PFSK-1 (cell line): Measurements from ENCODE around the gene STRIP2.

Source experiments
- FOXP2 ChIP-seq: optimal IDR thresholded peaks from 2 replicates; pipeline ENCODE3; 2011; ENCODE audit warnings: borderline replicate concordance, control low read depth, inconsistent platforms; ENCODE audit not compliant: insufficient read depth; ENCODE audit errors: extremely low read length, extremely low read depth
- POLR2AphosphoS5 ChIP-seq: IDR thresholded peaks from 2 replicates; pipeline ENCODE4 v1.6.1; 2012; ENCODE audit warnings: low read depth, mild to moderate bottlenecking, control low read depth, low read length, moderate library complexity
- SIN3A ChIP-seq: IDR thresholded peaks from 2 replicates; pipeline ENCODE4 v1.6.1; 2012; ENCODE audit warnings: mild to moderate bottlenecking, low read length, moderate library complexity, borderline replicate concordance; ENCODE audit not compliant: insufficient read depth
- TAF1 ChIP-seq: IDR thresholded peaks from 2 replicates; pipeline ENCODE4 v1.6.1; 2012; ENCODE audit warnings: low read length, control low read depth, borderline replicate concordance; ENCODE audit not compliant: insufficient read depth
- TF ChIP-seq, protein P1 (sequence below), 2 experiments: IDR thresholded peaks; 2 replicates each; pipeline versions ENCODE4 v1.6.1 to v1.8.0; 2011 to 2012; ENCODE audit warnings: low read depth in 2 of 2, low read length in 2 of 2, control low read depth in 1 of 2, inconsistent platforms in 1 of 2, mild to moderate bottlenecking in 1 of 2, moderate library complexity in 1 of 2; ENCODE audit not compliant: insufficient read depth in 1 of 2

DNA sequence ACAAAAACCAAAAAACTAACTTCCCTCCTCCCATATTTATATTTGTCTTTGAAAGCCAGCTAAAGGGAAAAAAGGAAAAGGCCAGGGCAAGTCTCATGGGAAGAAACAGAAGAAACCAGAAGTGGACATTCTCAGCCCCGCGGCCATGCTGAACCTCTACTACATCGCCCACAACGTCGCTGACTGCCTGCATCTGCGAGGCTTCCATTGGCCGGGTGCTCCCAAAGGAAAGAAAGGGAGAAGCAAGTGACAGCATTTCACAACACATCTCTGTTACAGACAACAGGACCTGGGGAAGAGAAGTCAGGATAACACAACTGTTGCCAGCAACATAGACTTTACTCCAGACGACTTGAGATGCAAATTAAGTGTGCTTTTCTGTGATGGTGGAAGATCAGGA is 78.0 kb downstream of the STRIP2 start:
- TF ChIP-seq TAF1 = no peak
- TF ChIP-seq SIN3A = no peak
- no peak for TF ChIP-seq POLR2AphosphoS5
- TF ChIP-seq, protein P1, sequence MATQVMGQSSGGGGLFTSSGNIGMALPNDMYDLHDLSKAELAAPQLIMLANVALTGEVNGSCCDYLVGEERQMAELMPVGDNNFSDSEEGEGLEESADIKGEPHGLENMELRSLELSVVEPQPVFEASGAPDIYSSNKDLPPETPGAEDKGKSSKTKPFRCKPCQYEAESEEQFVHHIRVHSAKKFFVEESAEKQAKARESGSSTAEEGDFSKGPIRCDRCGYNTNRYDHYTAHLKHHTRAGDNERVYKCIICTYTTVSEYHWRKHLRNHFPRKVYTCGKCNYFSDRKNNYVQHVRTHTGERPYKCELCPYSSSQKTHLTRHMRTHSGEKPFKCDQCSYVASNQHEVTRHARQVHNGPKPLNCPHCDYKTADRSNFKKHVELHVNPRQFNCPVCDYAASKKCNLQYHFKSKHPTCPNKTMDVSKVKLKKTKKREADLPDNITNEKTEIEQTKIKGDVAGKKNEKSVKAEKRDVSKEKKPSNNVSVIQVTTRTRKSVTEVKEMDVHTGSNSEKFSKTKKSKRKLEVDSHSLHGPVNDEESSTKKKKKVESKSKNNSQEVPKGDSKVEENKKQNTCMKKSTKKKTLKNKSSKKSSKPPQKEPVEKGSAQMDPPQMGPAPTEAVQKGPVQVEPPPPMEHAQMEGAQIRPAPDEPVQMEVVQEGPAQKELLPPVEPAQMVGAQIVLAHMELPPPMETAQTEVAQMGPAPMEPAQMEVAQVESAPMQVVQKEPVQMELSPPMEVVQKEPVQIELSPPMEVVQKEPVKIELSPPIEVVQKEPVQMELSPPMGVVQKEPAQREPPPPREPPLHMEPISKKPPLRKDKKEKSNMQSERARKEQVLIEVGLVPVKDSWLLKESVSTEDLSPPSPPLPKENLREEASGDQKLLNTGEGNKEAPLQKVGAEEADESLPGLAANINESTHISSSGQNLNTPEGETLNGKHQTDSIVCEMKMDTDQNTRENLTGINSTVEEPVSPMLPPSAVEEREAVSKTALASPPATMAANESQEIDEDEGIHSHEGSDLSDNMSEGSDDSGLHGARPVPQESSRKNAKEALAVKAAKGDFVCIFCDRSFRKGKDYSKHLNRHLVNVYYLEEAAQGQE (IDR thresholded peaks at IDR 0.05; ENCODE audit: insufficient read depth in 1 of 2, low read depth in 2 of 2, low read length in 2 of 2) = no peak
- TF ChIP-seq FOXP2 = no peak
